ENCODE measurements around the gene IFT88. TPM values are rescaled to one million over a fixed set of nuclear protein-coding genes. Genes with fewer than 3 reads are reported as not detected.

Gene IFT88
- total RNA-seq: 11.7 and 16.3 TPM in 2 replicates

GRCh38 chr13:20566898-20567874, at the start of gene IFT88:
IFT88 (plus strand) TSS chr13:20567157; CDS start chr13:20574386, 7,229 bp downstream.

DNA sequence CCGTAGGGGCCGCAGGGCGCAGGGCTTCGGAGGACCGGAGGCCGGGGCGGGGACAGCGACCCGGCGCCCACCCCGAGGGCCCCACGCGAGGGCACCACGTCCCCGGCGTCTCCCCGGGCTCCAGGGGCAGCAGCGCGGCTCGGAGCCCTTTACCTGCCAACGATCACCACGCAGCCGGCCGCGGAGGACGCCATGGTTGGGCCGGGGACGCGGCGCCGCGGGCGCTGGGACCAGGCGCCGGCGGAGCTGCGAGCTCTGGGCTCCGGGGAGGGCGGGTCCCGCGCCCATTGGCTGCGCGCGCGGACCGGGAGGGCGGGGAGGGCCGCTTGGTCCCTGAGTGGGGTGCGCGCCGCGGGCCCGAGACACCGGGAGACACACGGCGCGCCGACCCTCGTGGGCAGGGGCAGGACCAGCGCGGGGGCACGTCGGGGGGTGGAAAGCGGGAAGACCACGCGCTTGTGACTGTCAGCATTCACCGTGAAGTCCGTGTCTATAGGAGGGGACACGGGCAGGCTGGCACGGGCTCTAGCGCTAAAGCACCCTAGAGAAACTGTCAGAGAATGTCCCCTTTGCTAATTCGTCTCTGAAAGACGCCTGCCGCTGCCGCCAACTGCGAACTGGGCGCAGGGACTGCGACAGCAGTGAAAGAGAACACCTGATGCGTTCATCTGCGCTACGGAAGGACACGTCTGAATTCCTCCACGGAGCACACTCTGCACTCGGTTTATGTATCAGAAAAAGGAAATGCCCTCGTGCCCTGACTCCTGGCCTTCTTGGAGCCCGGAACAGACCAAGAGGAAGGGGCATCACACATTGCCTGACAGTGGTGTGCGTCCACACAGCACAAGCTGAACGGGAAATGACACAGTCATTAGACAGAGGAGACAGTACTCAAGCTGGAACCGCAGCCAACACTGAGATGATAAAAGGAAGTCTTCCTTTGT, 41.1 kb upstream of the IFT88 start, which contains the start of gene CRYL1:
TSS of gene CRYL1 (minus strand) at position 257 of the 944 bp plus-strand sequence. CDS start at position 194, 63 bp downstream.

GRCh38 chr13:20702915-20703779, 136.2 kb downstream of the IFT88 start, which contains the start of gene IL17D:
IL17D (plus strand) TSS chr13:20703699; CDS start chr13:20704002, 303 bp downstream.

Other genes with a start within 250 kb of the IFT88 start
- gene CRYL1, start 41.3 kb upstream of the IFT88 start, total RNA-seq: 10.2 and 11.6 TPM in 2 replicates
- 0.59 and 1.3 TPM in 2 replicates for gene IL17D, start 136.5 kb downstream of the IFT88 start, total RNA-seq
- gene EEF1AKMT1, start 206.8 kb downstream of the IFT88 start, total RNA-seq: 4.2 and 6.1 TPM in 2 replicates

All from smooth muscle cell of the umbilical artery (primary cell).